ENCODE data around the gene ERI3. TPM values are rescaled to one million over a fixed set of nuclear protein-coding genes. Genes with fewer than 3 reads are reported as not detected.

Gene ERI3
- total RNA-seq, 1 experiment from 2014 or later = 71.4 TPM

DNA sequence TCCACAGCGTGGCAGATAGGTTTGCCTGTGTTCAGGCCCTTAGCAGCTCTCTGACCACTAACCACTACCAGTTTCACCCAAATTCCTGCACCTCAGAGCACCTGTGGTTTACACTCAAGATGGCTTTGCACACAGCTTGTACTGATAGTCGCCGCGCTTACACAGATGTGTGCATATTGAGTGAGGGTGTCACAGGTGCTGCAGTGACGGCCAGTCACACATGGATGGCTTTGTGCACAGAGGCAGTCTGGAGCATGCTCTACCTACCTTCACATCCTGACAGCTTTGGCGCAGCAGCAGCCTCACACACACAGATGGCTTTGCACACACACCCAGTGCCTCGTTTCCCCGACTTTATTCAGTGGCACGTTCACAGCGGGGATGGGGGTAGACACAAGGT, 134.3 kb downstream of the ERI3 start:
- no peak for DNase-seq
- intact Hi-C loops (cut with micrococcal nuclease; ENCODE audit: unreplicated experiment) = no loop called here
- CTCF ChIA-PET = no interaction called here
- no peaks in the 10 kb centered on the region for H3K9me3 Mint-ChIP-seq (ENCODE audit: low read depth, unreplicated experiment)
- no TSS peak for BruUV-seq (replicated peaks)
- H3K27me3 Mint-ChIP-seq (ENCODE audit: unreplicated experiment) = no peaks in the 10 kb centered on the region
- H3K36me3 Mint-ChIP-seq (ENCODE audit: insufficient read depth, unreplicated experiment) = peaks cover 25% of the 10 kb centered on the region
- H3K4me3 Mint-ChIP-seq (ENCODE audit: low read depth, unreplicated experiment) = no peak overlapping the region
- no peak overlapping the region for H3K27ac Mint-ChIP-seq (ENCODE audit: unreplicated experiment)
- no peak for TF ChIP-seq CTCF (IDR thresholded peaks at IDR 0.05; ENCODE audit: unreplicated experiment)
- peaks cover 8% of the 10 kb centered on the region for H3K4me1 Mint-ChIP-seq (ENCODE audit: low read depth, unreplicated experiment)

DNA sequence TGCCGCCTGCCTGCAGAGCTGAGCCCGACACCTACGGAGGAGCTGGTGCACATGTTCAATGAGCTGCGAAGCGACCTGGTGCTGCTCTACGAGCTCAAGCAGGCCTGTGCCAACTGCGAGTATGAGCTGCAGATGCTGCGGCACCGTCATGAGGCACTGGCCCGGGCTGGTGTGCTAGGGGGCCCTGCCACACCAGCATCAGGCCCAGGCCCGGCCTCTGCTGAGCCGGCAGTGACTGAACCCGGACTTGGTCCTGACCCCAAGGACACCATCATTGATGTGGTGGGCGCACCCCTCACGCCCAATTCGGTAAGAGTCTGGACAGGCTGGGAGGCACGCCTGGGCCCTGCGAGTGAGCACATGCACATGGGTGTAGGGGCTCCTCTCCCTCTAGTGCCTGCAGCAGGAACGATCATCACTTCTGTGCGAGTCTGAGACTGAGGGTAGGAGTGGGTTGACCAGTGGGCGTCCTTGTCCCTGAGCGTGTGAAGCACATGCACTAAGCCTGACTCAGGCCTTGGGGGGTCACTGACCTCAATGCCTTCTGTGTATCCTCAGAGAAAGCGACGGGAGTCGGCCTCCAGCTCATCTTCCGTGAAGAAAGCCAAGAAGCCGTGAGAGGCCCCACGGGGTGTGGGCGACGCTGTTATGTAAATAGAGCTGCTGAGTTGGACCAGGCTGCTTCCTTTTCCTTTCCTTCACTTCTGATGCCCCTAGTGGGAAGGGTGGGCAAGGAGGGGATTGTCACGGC, 134.9 kb downstream of the ERI3 start:
- no peaks in the 10 kb centered on the region for H3K9me3 Mint-ChIP-seq (ENCODE audit: low read depth, unreplicated experiment)
- no peak overlapping the region for H3K4me3 Mint-ChIP-seq (ENCODE audit: low read depth, unreplicated experiment)
- H3K36me3 Mint-ChIP-seq (ENCODE audit: insufficient read depth, unreplicated experiment) = peaks cover 25% of the 10 kb centered on the region
- DNase-seq = no peak
- no TSS peak for BruUV-seq (replicated peaks)
- intact Hi-C loops (cut with micrococcal nuclease; ENCODE audit: unreplicated experiment) = no loop called here
- H3K4me1 Mint-ChIP-seq (ENCODE audit: low read depth, unreplicated experiment) = peaks cover 8% of the 10 kb centered on the region
- H3K27me3 Mint-ChIP-seq (ENCODE audit: unreplicated experiment) = no peaks in the 10 kb centered on the region
- H3K27ac Mint-ChIP-seq (ENCODE audit: unreplicated experiment) = no peak overlapping the region
- no peak for TF ChIP-seq CTCF (IDR thresholded peaks at IDR 0.05; ENCODE audit: unreplicated experiment)
- CTCF ChIA-PET = no interaction called here

- peaks cover 9% of the 10 kb centered on the region for H3K4me1 Mint-ChIP-seq (ENCODE audit: low read depth, unreplicated experiment)
- no peaks in the 10 kb centered on the region for H3K9me3 Mint-ChIP-seq (ENCODE audit: low read depth, unreplicated experiment)
- CTCF ChIA-PET = interaction anchor here (1.3 kb wide), 1 partner anchor 281 kb away, joined by 10 read pairs; no protein-coding TSS in a partner anchor
- TF ChIP-seq CTCF (IDR thresholded peaks at IDR 0.05; ENCODE audit: unreplicated experiment) = no peak
- BruUV-seq (replicated peaks) = no TSS peak
- H3K4me3 Mint-ChIP-seq (ENCODE audit: low read depth, unreplicated experiment) = no peak overlapping the region
- H3K27me3 Mint-ChIP-seq (ENCODE audit: unreplicated experiment) = no peaks in the 10 kb centered on the region
- intact Hi-C loops (cut with micrococcal nuclease; ENCODE audit: unreplicated experiment) = loop anchor here (5.0 to 10.0 kb wide), 2 partner anchors 143 to 286 kb away; no protein-coding TSS in a partner anchor
- no peak overlapping the region for H3K27ac Mint-ChIP-seq (ENCODE audit: unreplicated experiment)
- DNase-seq = no peak
- peaks cover 25% of the 10 kb centered on the region for H3K36me3 Mint-ChIP-seq (ENCODE audit: insufficient read depth, unreplicated experiment)
These were observed 135.8 kb downstream of the ERI3 start for GRCh38 chr1:44219301-44219626.

- intact Hi-C loops (cut with micrococcal nuclease; ENCODE audit: unreplicated experiment) = loop anchor here (5.0 to 10.0 kb wide), 2 partner anchors 144 to 286 kb away; no protein-coding TSS in a partner anchor
- no peak for DNase-seq
- Mint-ChIP-seq H3K27ac (ENCODE audit: unreplicated experiment) (no peak overlapping the region), H3K27me3 (ENCODE audit: unreplicated experiment) (no peaks in the 10 kb centered on the region), H3K4me1 (ENCODE audit: low read depth, unreplicated experiment) (peaks cover 14% of the 10 kb centered on the region), H3K9me3 (ENCODE audit: low read depth, unreplicated experiment) (no peaks in the 10 kb centered on the region), H3K36me3 (ENCODE audit: insufficient read depth, unreplicated experiment) (peaks cover 31% of the 10 kb centered on the region), H3K4me3 (ENCODE audit: low read depth, unreplicated experiment) (no peak overlapping the region)
- TF ChIP-seq CTCF (IDR thresholded peaks at IDR 0.05; ENCODE audit: unreplicated experiment) = no peak
- CTCF ChIA-PET = interaction anchor here (1.3 to 1.5 kb wide), 2 partner anchors 22 to 282 kb away, joined by 5 to 10 read pairs; no protein-coding TSS in a partner anchor
- BruUV-seq (replicated peaks) = no TSS peak
These were observed 136.4 kb downstream of the ERI3 start for GRCh38 chr1:44218503-44219300.
